ENCODE measurements around the gene DNMT3L.

DNA sequence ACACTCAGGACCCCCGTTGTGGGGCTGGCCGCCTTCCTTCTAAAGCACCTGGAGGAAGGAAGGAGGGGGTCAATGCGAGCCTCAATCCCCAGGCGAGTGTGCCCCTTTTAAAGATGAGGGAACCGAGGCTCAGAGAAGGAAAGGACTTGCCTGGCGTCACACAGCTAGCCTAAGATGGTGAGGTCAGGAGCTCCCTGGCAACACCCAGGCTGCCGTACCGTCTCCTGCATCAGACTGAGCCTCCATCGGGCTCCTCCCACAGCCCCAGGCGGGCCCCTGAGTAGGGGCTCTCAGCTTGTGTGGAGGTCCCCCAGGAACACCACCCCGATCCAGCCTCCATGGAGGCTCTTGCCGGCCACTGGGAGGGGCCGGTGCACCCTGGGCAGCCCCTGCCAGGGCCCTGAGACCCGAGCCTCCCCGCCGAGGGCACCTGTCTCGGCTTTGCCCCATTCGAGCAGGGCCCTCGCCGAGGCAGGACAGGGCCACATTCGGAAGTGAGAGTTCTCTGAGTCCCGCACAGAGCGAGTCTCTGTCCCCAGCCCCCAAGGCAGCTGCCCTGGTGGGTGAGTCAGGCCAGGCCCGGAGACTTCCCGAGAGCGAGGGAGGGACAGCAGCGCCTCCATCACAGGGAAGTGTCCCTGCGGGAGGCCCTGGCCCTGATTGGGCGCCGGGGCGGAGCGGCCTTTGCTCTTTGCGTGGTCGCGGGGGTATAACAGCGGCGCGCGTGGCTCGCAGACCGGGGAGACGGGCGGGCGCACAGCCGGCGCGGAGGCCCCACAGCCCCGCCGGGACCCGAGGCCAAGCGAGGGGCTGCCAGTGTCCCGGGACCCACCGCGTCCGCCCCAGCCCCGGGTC lies 23.7 kb upstream of the DNMT3L start, which contains the start of gene AIRE:
- no peak for TF ChIP-seq MAX (IDR thresholded peaks at IDR 0.05)
- TF ChIP-seq, protein P1, sequence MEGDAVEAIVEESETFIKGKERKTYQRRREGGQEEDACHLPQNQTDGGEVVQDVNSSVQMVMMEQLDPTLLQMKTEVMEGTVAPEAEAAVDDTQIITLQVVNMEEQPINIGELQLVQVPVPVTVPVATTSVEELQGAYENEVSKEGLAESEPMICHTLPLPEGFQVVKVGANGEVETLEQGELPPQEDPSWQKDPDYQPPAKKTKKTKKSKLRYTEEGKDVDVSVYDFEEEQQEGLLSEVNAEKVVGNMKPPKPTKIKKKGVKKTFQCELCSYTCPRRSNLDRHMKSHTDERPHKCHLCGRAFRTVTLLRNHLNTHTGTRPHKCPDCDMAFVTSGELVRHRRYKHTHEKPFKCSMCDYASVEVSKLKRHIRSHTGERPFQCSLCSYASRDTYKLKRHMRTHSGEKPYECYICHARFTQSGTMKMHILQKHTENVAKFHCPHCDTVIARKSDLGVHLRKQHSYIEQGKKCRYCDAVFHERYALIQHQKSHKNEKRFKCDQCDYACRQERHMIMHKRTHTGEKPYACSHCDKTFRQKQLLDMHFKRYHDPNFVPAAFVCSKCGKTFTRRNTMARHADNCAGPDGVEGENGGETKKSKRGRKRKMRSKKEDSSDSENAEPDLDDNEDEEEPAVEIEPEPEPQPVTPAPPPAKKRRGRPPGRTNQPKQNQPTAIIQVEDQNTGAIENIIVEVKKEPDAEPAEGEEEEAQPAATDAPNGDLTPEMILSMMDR (IDR thresholded peaks at IDR 0.05; ENCODE audit: low read depth, low read length, missing input control), result no peak
- TF ChIP-seq SP1 (IDR thresholded peaks at IDR 0.05), result no peak
- no peak for TF ChIP-seq RAD21 (IDR thresholded peaks at IDR 0.05)
- TF ChIP-seq HNF4G (IDR thresholded peaks at IDR 0.05), result no peak
- TF ChIP-seq, protein P2, sequence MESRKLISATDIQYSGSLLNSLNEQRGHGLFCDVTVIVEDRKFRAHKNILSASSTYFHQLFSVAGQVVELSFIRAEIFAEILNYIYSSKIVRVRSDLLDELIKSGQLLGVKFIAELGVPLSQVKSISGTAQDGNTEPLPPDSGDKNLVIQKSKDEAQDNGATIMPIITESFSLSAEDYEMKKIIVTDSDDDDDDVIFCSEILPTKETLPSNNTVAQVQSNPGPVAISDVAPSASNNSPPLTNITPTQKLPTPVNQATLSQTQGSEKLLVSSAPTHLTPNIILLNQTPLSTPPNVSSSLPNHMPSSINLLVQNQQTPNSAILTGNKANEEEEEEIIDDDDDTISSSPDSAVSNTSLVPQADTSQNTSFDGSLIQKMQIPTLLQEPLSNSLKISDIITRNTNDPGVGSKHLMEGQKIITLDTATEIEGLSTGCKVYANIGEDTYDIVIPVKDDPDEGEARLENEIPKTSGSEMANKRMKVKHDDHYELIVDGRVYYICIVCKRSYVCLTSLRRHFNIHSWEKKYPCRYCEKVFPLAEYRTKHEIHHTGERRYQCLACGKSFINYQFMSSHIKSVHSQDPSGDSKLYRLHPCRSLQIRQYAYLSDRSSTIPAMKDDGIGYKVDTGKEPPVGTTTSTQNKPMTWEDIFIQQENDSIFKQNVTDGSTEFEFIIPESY (IDR thresholded peaks at IDR 0.05), result no peak
- no peak for TF ChIP-seq GABPA (IDR thresholded peaks at IDR 0.05 in 1 of 2, conservative IDR thresholded peaks at IDR 0.05 in 1 of 2)
- no peak for TF ChIP-seq TAF1 (conservative IDR thresholded peaks at IDR 0.05)
- no peak for TF ChIP-seq JUND (IDR thresholded peaks at IDR 0.05)
- TF ChIP-seq YY1 (IDR thresholded peaks at IDR 0.05), result no peak
- no peak for TF ChIP-seq EGR1 (IDR thresholded peaks at IDR 0.05; ENCODE audit: low read depth in 2 of 2)
- TF ChIP-seq, protein P3, sequence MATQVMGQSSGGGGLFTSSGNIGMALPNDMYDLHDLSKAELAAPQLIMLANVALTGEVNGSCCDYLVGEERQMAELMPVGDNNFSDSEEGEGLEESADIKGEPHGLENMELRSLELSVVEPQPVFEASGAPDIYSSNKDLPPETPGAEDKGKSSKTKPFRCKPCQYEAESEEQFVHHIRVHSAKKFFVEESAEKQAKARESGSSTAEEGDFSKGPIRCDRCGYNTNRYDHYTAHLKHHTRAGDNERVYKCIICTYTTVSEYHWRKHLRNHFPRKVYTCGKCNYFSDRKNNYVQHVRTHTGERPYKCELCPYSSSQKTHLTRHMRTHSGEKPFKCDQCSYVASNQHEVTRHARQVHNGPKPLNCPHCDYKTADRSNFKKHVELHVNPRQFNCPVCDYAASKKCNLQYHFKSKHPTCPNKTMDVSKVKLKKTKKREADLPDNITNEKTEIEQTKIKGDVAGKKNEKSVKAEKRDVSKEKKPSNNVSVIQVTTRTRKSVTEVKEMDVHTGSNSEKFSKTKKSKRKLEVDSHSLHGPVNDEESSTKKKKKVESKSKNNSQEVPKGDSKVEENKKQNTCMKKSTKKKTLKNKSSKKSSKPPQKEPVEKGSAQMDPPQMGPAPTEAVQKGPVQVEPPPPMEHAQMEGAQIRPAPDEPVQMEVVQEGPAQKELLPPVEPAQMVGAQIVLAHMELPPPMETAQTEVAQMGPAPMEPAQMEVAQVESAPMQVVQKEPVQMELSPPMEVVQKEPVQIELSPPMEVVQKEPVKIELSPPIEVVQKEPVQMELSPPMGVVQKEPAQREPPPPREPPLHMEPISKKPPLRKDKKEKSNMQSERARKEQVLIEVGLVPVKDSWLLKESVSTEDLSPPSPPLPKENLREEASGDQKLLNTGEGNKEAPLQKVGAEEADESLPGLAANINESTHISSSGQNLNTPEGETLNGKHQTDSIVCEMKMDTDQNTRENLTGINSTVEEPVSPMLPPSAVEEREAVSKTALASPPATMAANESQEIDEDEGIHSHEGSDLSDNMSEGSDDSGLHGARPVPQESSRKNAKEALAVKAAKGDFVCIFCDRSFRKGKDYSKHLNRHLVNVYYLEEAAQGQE (IDR thresholded peaks at IDR 0.05), result no peak
- TF ChIP-seq FOXA1 (IDR thresholded peaks at IDR 0.05), result no peak

All from liver (tissue), 3 donors.